ENCODE measurements around the gene FZD4. TPM values are rescaled to one million over a fixed set of nuclear protein-coding genes. Genes with fewer than 3 reads are reported as not detected.

FZD4 gene
- total and polyA plus RNA-seq, 10 of the 15 experiments (the other 5 are each of a cell fraction or from before 2014, with no cell fraction given): under 0.01 to 0.13 (median 0.01) TPM; not detected in 6

DNA sequence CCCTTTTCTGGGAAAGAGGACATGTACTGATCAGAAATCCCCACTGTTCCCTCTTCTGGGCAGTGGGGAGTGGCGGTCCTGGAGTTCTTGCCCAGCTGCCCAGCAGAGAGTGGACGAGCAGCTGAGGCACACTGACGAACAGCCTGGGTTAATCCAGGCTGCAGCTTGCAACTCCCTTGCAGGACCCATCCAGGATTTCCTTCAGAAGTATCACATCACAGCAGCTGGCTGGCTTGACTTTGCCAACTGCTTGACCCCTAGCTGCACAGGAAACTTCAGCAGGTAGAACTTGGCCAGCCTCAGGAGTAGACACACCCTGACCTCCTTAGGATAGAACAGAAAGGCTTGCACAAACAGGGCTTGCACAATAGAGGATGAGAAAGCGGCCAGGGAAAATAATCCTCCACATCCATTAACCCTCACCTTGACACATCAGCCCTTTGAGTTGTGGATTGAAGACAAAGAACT, 27.9 kb upstream of the FZD4 start:
- H3K9me3 ChIP-seq (replicated peaks; ENCODE audit: control insufficient read depth, insufficient read depth, low read length): no peaks in the 10 kb centered on the region
- no peaks in the 10 kb centered on the region for H3K4me1 ChIP-seq (ENCODE audit: control insufficient read depth, insufficient read depth, low read length)
- no peak overlapping the region for H3K4me2 ChIP-seq (ENCODE audit: control insufficient read depth, insufficient read depth)
- no peak for TF ChIP-seq SUPT20H (IDR thresholded peaks at IDR 0.05; ENCODE audit: borderline replicate concordance, control insufficient read depth, low read depth, low read length)
- TF ChIP-seq SMAD1 (IDR thresholded peaks at IDR 0.05; ENCODE audit: low read depth, partially characterized antibody): no peak
- TF ChIP-seq, protein P1, sequence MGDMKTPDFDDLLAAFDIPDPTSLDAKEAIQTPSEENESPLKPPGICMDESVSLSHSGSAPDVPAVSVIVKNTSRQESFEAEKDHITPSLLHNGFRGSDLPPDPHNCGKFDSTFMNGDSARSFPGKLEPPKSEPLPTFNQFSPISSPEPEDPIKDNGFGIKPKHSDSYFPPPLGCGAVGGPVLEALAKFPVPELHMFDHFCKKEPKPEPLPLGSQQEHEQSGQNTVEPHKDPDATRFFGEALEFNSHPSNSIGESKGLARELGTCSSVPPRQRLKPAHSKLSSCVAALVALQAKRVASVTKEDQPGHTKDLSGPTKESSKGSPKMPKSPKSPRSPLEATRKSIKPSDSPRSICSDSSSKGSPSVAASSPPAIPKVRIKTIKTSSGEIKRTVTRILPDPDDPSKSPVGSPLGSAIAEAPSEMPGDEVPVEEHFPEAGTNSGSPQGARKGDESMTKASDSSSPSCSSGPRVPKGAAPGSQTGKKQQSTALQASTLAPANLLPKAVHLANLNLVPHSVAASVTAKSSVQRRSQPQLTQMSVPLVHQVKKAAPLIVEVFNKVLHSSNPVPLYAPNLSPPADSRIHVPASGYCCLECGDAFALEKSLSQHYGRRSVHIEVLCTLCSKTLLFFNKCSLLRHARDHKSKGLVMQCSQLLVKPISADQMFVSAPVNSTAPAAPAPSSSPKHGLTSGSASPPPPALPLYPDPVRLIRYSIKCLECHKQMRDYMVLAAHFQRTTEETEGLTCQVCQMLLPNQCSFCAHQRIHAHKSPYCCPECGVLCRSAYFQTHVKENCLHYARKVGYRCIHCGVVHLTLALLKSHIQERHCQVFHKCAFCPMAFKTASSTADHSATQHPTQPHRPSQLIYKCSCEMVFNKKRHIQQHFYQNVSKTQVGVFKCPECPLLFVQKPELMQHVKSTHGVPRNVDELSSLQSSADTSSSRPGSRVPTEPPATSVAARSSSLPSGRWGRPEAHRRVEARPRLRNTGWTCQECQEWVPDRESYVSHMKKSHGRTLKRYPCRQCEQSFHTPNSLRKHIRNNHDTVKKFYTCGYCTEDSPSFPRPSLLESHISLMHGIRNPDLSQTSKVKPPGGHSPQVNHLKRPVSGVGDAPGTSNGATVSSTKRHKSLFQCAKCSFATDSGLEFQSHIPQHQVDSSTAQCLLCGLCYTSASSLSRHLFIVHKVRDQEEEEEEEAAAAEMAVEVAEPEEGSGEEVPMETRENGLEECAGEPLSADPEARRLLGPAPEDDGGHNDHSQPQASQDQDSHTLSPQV (IDR thresholded peaks at IDR 0.05): no peak
- TF ChIP-seq MTA2 (IDR thresholded peaks at IDR 0.05; ENCODE audit: low read depth): no peak
- no peak for TF ChIP-seq BCL11A (IDR thresholded peaks at IDR 0.05; ENCODE audit: low read depth, low read length)
- no peak for TF ChIP-seq NFIC (IDR thresholded peaks at IDR 0.05; ENCODE audit: low read depth, low read length)
- TF ChIP-seq RELA (IDR thresholded peaks at IDR 0.05; ENCODE audit: borderline replicate concordance, partially characterized antibody): no peak
- TF ChIP-seq CHD2 (IDR thresholded peaks at IDR 0.05; ENCODE audit: borderline replicate concordance, low read depth, low read length): no peak
- no peak for TF ChIP-seq ZNF217 (IDR thresholded peaks at IDR 0.05)
- no peak for TF ChIP-seq YBX1 (IDR thresholded peaks at IDR 0.05)
- TF ChIP-seq, protein P2, sequence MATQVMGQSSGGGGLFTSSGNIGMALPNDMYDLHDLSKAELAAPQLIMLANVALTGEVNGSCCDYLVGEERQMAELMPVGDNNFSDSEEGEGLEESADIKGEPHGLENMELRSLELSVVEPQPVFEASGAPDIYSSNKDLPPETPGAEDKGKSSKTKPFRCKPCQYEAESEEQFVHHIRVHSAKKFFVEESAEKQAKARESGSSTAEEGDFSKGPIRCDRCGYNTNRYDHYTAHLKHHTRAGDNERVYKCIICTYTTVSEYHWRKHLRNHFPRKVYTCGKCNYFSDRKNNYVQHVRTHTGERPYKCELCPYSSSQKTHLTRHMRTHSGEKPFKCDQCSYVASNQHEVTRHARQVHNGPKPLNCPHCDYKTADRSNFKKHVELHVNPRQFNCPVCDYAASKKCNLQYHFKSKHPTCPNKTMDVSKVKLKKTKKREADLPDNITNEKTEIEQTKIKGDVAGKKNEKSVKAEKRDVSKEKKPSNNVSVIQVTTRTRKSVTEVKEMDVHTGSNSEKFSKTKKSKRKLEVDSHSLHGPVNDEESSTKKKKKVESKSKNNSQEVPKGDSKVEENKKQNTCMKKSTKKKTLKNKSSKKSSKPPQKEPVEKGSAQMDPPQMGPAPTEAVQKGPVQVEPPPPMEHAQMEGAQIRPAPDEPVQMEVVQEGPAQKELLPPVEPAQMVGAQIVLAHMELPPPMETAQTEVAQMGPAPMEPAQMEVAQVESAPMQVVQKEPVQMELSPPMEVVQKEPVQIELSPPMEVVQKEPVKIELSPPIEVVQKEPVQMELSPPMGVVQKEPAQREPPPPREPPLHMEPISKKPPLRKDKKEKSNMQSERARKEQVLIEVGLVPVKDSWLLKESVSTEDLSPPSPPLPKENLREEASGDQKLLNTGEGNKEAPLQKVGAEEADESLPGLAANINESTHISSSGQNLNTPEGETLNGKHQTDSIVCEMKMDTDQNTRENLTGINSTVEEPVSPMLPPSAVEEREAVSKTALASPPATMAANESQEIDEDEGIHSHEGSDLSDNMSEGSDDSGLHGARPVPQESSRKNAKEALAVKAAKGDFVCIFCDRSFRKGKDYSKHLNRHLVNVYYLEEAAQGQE (IDR thresholded peaks at IDR 0.05; ENCODE audit: low read depth, low read length): no peak
- TF ChIP-seq RAD21 (IDR thresholded peaks at IDR 0.05; ENCODE audit: insufficient read depth, low read depth, low read length): no peak
- TF ChIP-seq HDAC6 (IDR thresholded peaks at IDR 0.05; ENCODE audit: unreplicated experiment): no peak
- no peak overlapping the region for H3K9ac ChIP-seq (ENCODE audit: control insufficient read depth, insufficient read depth, low read length)
- RAD21 ChIA-PET (ENCODE audit: unreplicated experiment): no interaction called here
- H3K79me2 ChIP-seq (ENCODE audit: control insufficient read depth, insufficient read depth, low read length): no peaks in the 10 kb centered on the region
- in situ Hi-C loops (cut with MboI): no loop called here
- FAIRE-seq (no peak), DNase-seq (ENCODE audit: low read depth, low spot score) (no peak), ATAC-seq (no peak)
- H3K27ac ChIP-seq (ENCODE audit: control insufficient read depth, insufficient read depth): no peak overlapping the region
- intact Hi-C loops (cut with micrococcal nuclease; ENCODE audit: unreplicated experiment): no loop called here
- 26% methylated on average over 4 of the region's 4 CpGs for WGBS (ENCODE audit: insufficient coverage, insufficient replicate concordance, low lambda C conversion rate, missing lambda C conversion rate)
- CTCF ChIA-PET: interaction anchor here (0.8 to 1.5 kb wide), 3 partner anchors 44 to 306 kb away, joined by 3 to 6 read pairs (median 5); no protein-coding TSS in a partner anchor
- SMC1A ChIA-PET (ENCODE audit: uncharacterized antibody, unreplicated experiment): interaction anchor here (1.7 kb wide), 1 partner anchor 9 kb away, joined by 3 read pairs; no protein-coding TSS in a partner anchor
- BruUV-seq (replicated peaks): no TSS peak
- H4K20me1 ChIP-seq (ENCODE audit: control insufficient read depth, insufficient read depth): no peaks in the 10 kb centered on the region
- no peak overlapping the region for H2AFZ ChIP-seq (ENCODE audit: control insufficient read depth, low read depth, low read length)
- peaks cover 0 to 3% of the 10 kb centered on the region in 2 experiments; a peak in 1 of 4 replicates for H3K27me3 ChIP-seq (replicated peaks in 1 of 2; ENCODE audit: control insufficient read depth in 2 of 2, insufficient read depth in 2 of 2, low read length in 1 of 2)
- no peaks in the 10 kb centered on the region; a peak in 1 of 4 replicates for H3K36me3 ChIP-seq (ENCODE audit: control insufficient read depth in 2 of 2, insufficient read depth in 2 of 2, low read length in 1 of 2)
- no peak overlapping the region for H3K4me3 ChIP-seq
- POLR2A ChIA-PET: no interaction called here

Data from GM12878 (cell line).